ENCODE measurements around the gene KCNK5. TPM values are rescaled to one million over a fixed set of nuclear protein-coding genes. Genes with fewer than 3 reads are reported as not detected.

KCNK5 gene
- polyA plus RNA-seq, 2 of the 4 experiments (the other 2 are of a cell fraction), result 1.5 to 2.3 TPM

DNA sequence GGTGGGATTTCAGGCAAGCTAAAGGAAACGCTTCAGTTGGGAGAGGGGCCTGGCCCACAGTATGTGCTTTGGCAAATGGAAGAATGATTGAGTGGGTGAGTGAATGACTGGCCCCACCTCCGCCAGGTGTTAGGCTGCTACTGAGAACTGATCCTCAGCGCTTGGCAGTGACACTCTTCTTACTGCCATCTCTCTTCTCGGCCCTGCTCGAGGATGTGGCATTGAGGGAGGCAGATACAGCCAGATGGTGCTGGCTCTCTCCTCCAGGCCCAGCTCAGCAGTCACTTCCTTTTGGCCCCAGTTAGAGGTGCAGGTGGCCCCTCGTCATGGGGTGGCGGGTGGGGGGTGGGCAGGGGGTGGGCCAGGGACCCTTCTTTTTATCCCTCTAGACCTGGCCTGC is 38.9 kb upstream of the KCNK5 start:
- CTCF ChIA-PET, result no interaction called here
- Histone ChIP-seq H3K4me3 (no peak overlapping the region), H3K27ac (no peak overlapping the region), H3K9me3 (no peaks in the 10 kb centered on the region), H3K4me1 (no peaks in the 10 kb centered on the region), H3K4me2 (no peak overlapping the region)
- no peak for FAIRE-seq
- TF ChIP-seq, protein P1, sequence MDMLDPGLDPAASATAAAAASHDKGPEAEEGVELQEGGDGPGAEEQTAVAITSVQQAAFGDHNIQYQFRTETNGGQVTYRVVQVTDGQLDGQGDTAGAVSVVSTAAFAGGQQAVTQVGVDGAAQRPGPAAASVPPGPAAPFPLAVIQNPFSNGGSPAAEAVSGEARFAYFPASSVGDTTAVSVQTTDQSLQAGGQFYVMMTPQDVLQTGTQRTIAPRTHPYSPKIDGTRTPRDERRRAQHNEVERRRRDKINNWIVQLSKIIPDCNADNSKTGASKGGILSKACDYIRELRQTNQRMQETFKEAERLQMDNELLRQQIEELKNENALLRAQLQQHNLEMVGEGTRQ (IDR thresholded peaks at IDR 0.05), result no peak
- TF ChIP-seq RCOR1 (IDR thresholded peaks at IDR 0.05; ENCODE audit: low read depth, low read length) (no peak), CHD2 (IDR thresholded peaks at IDR 0.05; ENCODE audit: low read length, partially characterized antibody) (no peak), JUN (IDR thresholded peaks at IDR 0.05) (no peak), ZNF302 (CRISPR knock-in tag; IDR thresholded peaks at IDR 0.05) (no peak), NFE2L2 (conservative IDR thresholded peaks at IDR 0.05; ENCODE audit: low read length) (no peak), SMC3 (IDR thresholded peaks at IDR 0.05) (no peak), HDAC2 (IDR thresholded peaks at IDR 0.05) (no peak), NPAS2 (CRISPR knock-in tag; IDR thresholded peaks at IDR 0.05; ENCODE audit: borderline replicate concordance) (no peak), HOXB5 (CRISPR knock-in tag; IDR thresholded peaks at IDR 0.05) (no peak), JUNB (IDR thresholded peaks at IDR 0.05) (no peak), KDM1A (IDR thresholded peaks at IDR 0.05; ENCODE audit: low read depth) (no peak), MAZ (IDR thresholded peaks at IDR 0.05; ENCODE audit: borderline replicate concordance, low read depth, low read length) (no peak)
- TF ChIP-seq, protein P2, sequence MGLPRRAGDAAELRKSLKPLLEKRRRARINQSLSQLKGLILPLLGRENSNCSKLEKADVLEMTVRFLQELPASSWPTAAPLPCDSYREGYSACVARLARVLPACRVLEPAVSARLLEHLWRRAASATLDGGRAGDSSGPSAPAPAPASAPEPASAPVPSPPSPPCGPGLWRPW (IDR thresholded peaks at IDR 0.05), result no peak
- TF ChIP-seq, protein P3, sequence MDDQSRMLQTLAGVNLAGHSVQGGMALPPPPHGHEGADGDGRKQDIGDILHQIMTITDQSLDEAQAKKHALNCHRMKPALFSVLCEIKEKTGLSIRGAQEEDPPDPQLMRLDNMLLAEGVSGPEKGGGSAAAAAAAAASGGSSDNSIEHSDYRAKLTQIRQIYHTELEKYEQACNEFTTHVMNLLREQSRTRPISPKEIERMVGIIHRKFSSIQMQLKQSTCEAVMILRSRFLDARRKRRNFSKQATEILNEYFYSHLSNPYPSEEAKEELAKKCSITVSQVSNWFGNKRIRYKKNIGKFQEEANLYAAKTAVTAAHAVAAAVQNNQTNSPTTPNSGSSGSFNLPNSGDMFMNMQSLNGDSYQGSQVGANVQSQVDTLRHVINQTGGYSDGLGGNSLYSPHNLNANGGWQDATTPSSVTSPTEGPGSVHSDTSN (IDR thresholded peaks at IDR 0.05), result no peak
- WGBS (ENCODE audit: missing lambda C conversion rate), result 78% methylated on average over 4 of the region's 7 CpGs
- DNase-seq (ENCODE audit: low read depth in 1 of 2, low spot score in 1 of 2), result no peak
- POLR2A ChIA-PET, result no interaction called here
- ATAC-seq, result no peak

DNA sequence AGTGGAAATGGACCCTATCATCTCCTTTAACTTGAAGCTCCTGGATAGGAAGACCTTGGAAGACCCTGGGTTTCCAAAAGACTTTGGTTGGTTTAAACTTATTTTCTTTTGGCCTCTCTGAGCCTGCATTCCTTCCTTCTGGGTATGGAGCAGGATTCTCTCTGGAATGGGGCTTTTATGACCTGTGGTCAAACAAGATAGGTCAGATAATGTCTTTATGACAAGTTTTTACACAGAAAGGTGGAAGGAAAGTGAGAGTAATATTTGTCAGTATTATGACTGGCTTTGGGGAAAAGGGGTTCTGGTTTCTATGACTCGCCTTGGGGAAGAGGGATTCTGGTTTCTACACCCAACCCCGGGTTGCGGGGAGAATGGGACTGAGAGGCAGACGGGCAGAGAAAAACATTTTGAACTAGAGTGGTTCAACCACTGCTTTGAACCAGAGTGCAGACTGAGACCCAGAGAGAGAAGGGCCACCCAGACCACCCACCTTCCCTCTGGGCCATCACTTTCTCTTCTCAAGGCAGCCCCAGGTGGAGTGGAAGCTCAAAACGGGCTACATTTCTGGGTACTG is 37.6 kb upstream of the KCNK5 start:
- TF ChIP-seq EHF (CRISPR knock-in tag; IDR thresholded peaks at IDR 0.05), result no peak
- TF ChIP-seq ZSCAN20 (CRISPR knock-in tag; IDR thresholded peaks at IDR 0.05), result no peak
- no peak for TF ChIP-seq CEBPB (IDR thresholded peaks at IDR 0.05)
- TF ChIP-seq ZC3H11A (IDR thresholded peaks at IDR 0.05), result no peak
- TF ChIP-seq, protein P1 (IDR thresholded peaks at IDR 0.05), result no peak
- TF ChIP-seq MAZ (IDR thresholded peaks at IDR 0.05; ENCODE audit: borderline replicate concordance, low read depth, low read length), result no peak
- TF ChIP-seq, protein P4, sequence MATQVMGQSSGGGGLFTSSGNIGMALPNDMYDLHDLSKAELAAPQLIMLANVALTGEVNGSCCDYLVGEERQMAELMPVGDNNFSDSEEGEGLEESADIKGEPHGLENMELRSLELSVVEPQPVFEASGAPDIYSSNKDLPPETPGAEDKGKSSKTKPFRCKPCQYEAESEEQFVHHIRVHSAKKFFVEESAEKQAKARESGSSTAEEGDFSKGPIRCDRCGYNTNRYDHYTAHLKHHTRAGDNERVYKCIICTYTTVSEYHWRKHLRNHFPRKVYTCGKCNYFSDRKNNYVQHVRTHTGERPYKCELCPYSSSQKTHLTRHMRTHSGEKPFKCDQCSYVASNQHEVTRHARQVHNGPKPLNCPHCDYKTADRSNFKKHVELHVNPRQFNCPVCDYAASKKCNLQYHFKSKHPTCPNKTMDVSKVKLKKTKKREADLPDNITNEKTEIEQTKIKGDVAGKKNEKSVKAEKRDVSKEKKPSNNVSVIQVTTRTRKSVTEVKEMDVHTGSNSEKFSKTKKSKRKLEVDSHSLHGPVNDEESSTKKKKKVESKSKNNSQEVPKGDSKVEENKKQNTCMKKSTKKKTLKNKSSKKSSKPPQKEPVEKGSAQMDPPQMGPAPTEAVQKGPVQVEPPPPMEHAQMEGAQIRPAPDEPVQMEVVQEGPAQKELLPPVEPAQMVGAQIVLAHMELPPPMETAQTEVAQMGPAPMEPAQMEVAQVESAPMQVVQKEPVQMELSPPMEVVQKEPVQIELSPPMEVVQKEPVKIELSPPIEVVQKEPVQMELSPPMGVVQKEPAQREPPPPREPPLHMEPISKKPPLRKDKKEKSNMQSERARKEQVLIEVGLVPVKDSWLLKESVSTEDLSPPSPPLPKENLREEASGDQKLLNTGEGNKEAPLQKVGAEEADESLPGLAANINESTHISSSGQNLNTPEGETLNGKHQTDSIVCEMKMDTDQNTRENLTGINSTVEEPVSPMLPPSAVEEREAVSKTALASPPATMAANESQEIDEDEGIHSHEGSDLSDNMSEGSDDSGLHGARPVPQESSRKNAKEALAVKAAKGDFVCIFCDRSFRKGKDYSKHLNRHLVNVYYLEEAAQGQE (IDR thresholded peaks at IDR 0.05), result no peak
- TF ChIP-seq, protein P3 (IDR thresholded peaks at IDR 0.05), result no peak
- TF ChIP-seq ESRRA (IDR thresholded peaks at IDR 0.05; ENCODE audit: borderline replicate concordance, low read length), result no peak
- TF ChIP-seq ZFP36 (IDR thresholded peaks at IDR 0.05; ENCODE audit: borderline replicate concordance, partially characterized antibody), result no peak
- TF ChIP-seq HDAC2 (IDR thresholded peaks at IDR 0.05), result no peak
- TF ChIP-seq SMC3 (IDR thresholded peaks at IDR 0.05), result no peak
- TF ChIP-seq CBX2 (IDR thresholded peaks at IDR 0.05; ENCODE audit: borderline replicate concordance, low read depth), result no peak
- TF ChIP-seq JUNB (IDR thresholded peaks at IDR 0.05), result no peak
- no peak for FAIRE-seq
- WGBS (ENCODE audit: missing lambda C conversion rate), result 56% methylated on average over 5 of the region's 5 CpGs
- CTCF ChIA-PET, result interaction anchor here (2.0 kb wide), 1 partner anchor 36 kb away, joined by 7 read pairs; no protein-coding TSS in a partner anchor
- no peak overlapping the region for H3K27ac ChIP-seq
- no peak for ATAC-seq
- DNase-seq (ENCODE audit: low read depth in 1 of 2, low spot score in 1 of 2), result no peak
- H3K4me2 ChIP-seq, result no peak overlapping the region
- no peaks in the 10 kb centered on the region for H3K4me1 ChIP-seq
- no peak overlapping the region for H3K4me3 ChIP-seq
- H3K9me3 ChIP-seq, result no peaks in the 10 kb centered on the region
- POLR2A ChIA-PET, result no interaction called here
